GM23248 (cell line): ENCODE measurements around the gene DNAH11. TPM values are rescaled to one million over a fixed set of nuclear protein-coding genes. Genes with fewer than 3 reads are reported as not detected.

Experiments used
- DNase-seq: peaks from one replicate; pipeline ENCODE4 v3.0.0-alpha.2; 2015
- H2AFZ ChIP-seq: fragments of 200-600 bp; sonication (generic); 2 replicates; pipeline ENCODE4 v1.6.1; 2016; ENCODE audit warnings: antibody characterized with exemption
- H3F3A ChIP-seq: fragments of 200-600 bp; sonication (generic); 2 replicates; pipeline ENCODE4 v1.6.1; 2016; ENCODE audit warnings: mild to moderate bottlenecking, antibody characterized with exemption, mixed run types; ENCODE audit not compliant: insufficient read depth
- H3K27ac ChIP-seq: fragments of 200-600 bp; sonication (generic); 2 replicates; pipeline ENCODE4 v1.5.1; 2016; ENCODE audit warnings: mild to moderate bottlenecking
- H3K27me3 ChIP-seq: fragments of 200-600 bp; sonication (generic); replicated peaks from 2 replicates; pipeline ENCODE4 v1.6.1; 2016; ENCODE audit warnings: mild to moderate bottlenecking; ENCODE audit not compliant: insufficient read depth
- H3K36me3 ChIP-seq: fragments of 200-600 bp; sonication (generic); 2 replicates; pipeline ENCODE4 v1.6.1; 2016; ENCODE audit warnings: low read depth, mild to moderate bottlenecking
- H3K4me1 ChIP-seq: fragments of 200-600 bp; sonication (generic); 2 replicates; pipeline ENCODE4 v1.6.1; 2016; ENCODE audit warnings: mild to moderate bottlenecking; ENCODE audit not compliant: insufficient read depth
- H3K4me2 ChIP-seq: fragments of 200-600 bp; sonication (generic); one replicate; pipeline ENCODE4 v1.6.1; 2016; ENCODE audit warnings: mild to moderate bottlenecking; ENCODE audit not compliant: unreplicated experiment
- H3K4me3 ChIP-seq: fragments of 200-600 bp; sonication (generic); 2 replicates; pipeline ENCODE4 v1.5.1; 2016; ENCODE audit warnings: mild to moderate bottlenecking
- H3K79me2 ChIP-seq: fragments of 200-600 bp; sonication (generic); 2 replicates; pipeline ENCODE4 v1.6.1; 2016; ENCODE audit warnings: mild to moderate bottlenecking; ENCODE audit not compliant: insufficient read depth
- H3K9ac ChIP-seq: fragments of 200-600 bp; sonication (generic); 2 replicates; pipeline ENCODE4 v1.6.1; 2016; ENCODE audit warnings: mild to moderate bottlenecking
- H3K9me2 ChIP-seq: fragments of 200-600 bp; sonication (generic); 2 replicates; pipeline ENCODE4 v1.6.1; 2016; ENCODE audit warnings: mixed run types, mild to moderate bottlenecking, moderate library complexity; ENCODE audit not compliant: insufficient read depth
- H3K9me3 ChIP-seq: fragments of 200-600 bp; sonication (generic); one replicate; pipeline ENCODE4 v1.6.1; 2017; ENCODE audit warnings: low read depth
- H4K20me1 ChIP-seq: fragments of 200-600 bp; sonication (generic); 2 replicates; pipeline ENCODE4 v1.6.0; 2016; ENCODE audit not compliant: insufficient read depth
- EZH2 ChIP-seq: fragments of 200-600 bp; sonication (generic); IDR thresholded peaks from 2 replicates; pipeline ENCODE4 v1.6.1; 2018; ENCODE audit warnings: antibody characterized with exemption, mild to moderate bottlenecking; ENCODE audit not compliant: insufficient read depth, poor library complexity, severe bottlenecking
- EZH2phosphoT487 ChIP-seq: fragments of 200-600 bp; sonication (generic); IDR thresholded peaks from 2 replicates; pipeline ENCODE4 v1.6.1; 2018; ENCODE audit warnings: antibody characterized with exemption, moderate library complexity, mild to moderate bottlenecking, low read depth; ENCODE audit not compliant: insufficient read depth
- WGBS, 2 experiments: methylation state at CpG; one replicate each; pipeline ENCODE4 v1.1.6; 2015 to 2017; ENCODE audit warnings: low lambda C conversion rate in 2 of 2, low coverage in 1 of 2; ENCODE audit errors: missing lambda C conversion rate in 2 of 2; 5-methylcytosine and 5-hydroxymethylcytosine counted together
- in situ Hi-C: fragments of 300-500 bp; cut with MboI; formaldehyde crosslinking; loops from 2 replicates; pipeline ENCODE4 v1.15.0; 2020
- polyA plus RNA-seq: library from polyadenylated mRNA; unstranded; fragments of >200 nt; fragmentation: Nextera tagmentation; extraction: Ambion mirVana; gene quantifications from 2 replicates; pipeline ENCODE4 v1.2.1, GENCODE V29; 2016
- total RNA-seq: library from RNA; depleted of rRNA; stranded (reverse); fragments of >200 nt; shearing (Covaris generic); gene quantifications from 2 replicates; pipeline ENCODE4 v1.2.3, GENCODE V29; 2014

Gene DNAH11
- total and polyA plus RNA-seq, 2 experiments from 2014 or later, result 0.91 to 3.1 TPM

DNA sequence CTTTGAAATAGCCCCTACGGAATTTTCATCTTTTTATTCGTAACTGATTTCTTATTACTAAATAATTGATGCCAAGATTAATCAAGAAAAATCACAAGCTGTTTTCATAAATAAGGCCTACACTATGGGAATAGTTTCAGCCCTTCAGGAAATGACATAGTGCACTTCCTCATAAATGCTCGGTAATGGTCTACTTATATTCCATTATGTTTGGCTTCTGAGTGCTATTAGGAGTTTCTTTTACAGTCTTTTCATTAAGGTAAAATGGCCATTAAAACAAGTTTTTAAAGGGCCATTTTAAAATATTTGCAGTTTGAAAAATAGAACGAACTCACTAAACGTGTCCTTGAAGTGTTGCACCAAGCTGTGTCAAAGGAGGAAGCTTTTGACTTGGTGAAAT lies 174.5 kb downstream of the DNAH11 start:
- Histone ChIP-seq H3K79me2 (no peaks in the 10 kb centered on the region), H3K9me3 (no peaks in the 10 kb centered on the region), H3K4me3 (no peak overlapping the region), H3K4me2 (no peak overlapping the region), H3K27ac (no peak overlapping the region), H3K27me3 (0 out of 2 replicates have a peak, but pooled peaks cover 9% of the 10 kb centered on the region), H2AFZ (no peak overlapping the region), H3F3A (no peaks in the 10 kb centered on the region), H3K9me2 (no peaks in the 10 kb centered on the region), H3K9ac (no peak overlapping the region), H3K36me3 (no peaks in the 10 kb centered on the region), H4K20me1 (no peaks in the 10 kb centered on the region), H3K4me1 (no peaks in the 10 kb centered on the region)
- WGBS, 2 experiments, result 27% methylated on average over 5 of the region's 5 CpGs
- in situ Hi-C loops, result no loop called here
- TF ChIP-seq EZH2 (no peak), EZH2phosphoT487 (no peak)
- DNase-seq, result no peak

DNA sequence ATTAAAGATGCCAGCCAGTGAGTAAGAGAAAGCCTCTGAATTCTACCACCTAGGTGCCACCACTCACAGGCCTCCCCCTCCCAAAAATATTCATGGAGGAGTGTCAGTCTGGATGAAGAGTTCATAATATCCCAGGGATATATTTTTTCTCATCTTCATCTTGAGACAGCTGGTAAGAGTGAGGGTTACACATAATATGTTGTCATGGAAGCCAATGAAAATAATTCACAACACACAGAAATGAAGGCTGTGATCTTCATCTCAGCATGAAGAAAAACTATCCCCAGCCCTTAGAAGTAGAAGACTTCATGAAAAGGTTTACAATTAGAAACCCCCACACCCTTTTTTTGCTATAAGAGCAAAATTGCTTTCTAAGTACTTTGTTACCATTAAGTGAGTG lies 175.6 kb downstream of the DNAH11 start:
- Histone ChIP-seq H3K4me2 (no peak overlapping the region), H3K9me3 (no peaks in the 10 kb centered on the region), H3K79me2 (no peaks in the 10 kb centered on the region), H4K20me1 (no peaks in the 10 kb centered on the region), H3K9ac (no peak overlapping the region), H3K4me3 (no peak overlapping the region), H3K27ac (no peak overlapping the region), H3K4me1 (no peaks in the 10 kb centered on the region), H3K36me3 (no peaks in the 10 kb centered on the region), H3F3A (no peaks in the 10 kb centered on the region), H3K27me3 (0 out of 2 replicates have a peak, but pooled peaks cover 9% of the 10 kb centered on the region), H2AFZ (no peak overlapping the region), H3K9me2 (no peaks in the 10 kb centered on the region)
- TF ChIP-seq EZH2 (no peak), EZH2phosphoT487 (no peak)
- in situ Hi-C loops, result no loop called here
- DNase-seq, result no peak

DNA sequence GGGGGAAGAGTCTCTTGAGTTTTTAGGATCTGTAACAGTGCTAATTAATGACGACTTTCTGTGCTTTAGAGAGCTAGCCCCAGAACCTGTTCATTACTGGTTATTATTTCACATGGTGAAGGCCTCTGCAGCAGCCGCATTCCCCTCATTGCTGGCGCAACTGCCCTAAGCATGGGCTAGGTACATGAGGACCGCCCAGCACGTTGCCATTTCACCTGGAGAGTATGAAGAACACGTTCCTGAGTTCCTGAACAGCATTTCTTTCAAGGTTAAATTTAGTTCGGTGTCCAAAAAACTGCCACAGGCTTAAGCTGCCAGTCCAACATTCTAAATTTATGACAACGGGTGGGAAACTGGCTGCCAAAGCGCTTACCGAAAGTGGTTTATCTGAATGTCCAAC lies 177.0 kb downstream of the DNAH11 start:
- Histone ChIP-seq H2AFZ (no peak overlapping the region), H3K9me3 (no peaks in the 10 kb centered on the region), H3K4me1 (no peaks in the 10 kb centered on the region), H3K79me2 (no peaks in the 10 kb centered on the region), H3K27ac (no peak overlapping the region), H3K9ac (no peak overlapping the region), H3K4me2 (no peak overlapping the region), H3K27me3 (0 out of 2 replicates have a peak, but pooled peaks cover 9% of the 10 kb centered on the region), H3F3A (no peaks in the 10 kb centered on the region), H3K36me3 (no peaks in the 10 kb centered on the region), H4K20me1 (no peaks in the 10 kb centered on the region), H3K9me2 (no peaks in the 10 kb centered on the region), H3K4me3 (no peak overlapping the region)
- no peak for DNase-seq
- TF ChIP-seq EZH2 (no peak), EZH2phosphoT487 (no peak)
- WGBS, 2 experiments, result 41 to 42% methylated on average over 10 of the region's 10 CpGs
- in situ Hi-C loops, result no loop called here

DNA sequence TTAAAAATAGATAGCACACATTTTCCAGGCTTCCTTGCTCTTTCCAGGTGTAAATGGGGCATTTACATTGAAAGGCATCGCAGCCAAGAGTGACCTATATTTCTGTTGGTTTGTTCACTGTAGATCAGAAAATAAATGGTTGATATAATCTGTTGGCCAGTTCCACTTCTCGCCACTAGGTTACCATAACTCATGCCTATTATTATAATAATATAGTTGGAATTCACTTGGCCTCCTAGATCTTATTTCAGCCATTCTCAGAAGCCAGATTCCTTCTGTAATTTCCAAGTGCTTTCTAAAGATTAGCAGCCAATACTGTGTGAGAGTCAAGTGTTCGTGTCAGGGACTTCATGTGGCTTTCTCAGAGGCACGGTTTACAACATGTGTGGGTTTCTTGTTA lies 179.5 kb downstream of the DNAH11 start:
- no peaks in the 10 kb centered on the region for H3K9me2 ChIP-seq
- peak; percentile 1 for DNase-seq
- 0 out of 2 replicates have a peak, but pooled peaks cover 9% of the 10 kb centered on the region for H3K27me3 ChIP-seq
- H3K36me3 ChIP-seq, result no peaks in the 10 kb centered on the region
- H3K4me3 ChIP-seq, result no peak overlapping the region
- in situ Hi-C loops, result no loop called here
- H3F3A ChIP-seq, result no peaks in the 10 kb centered on the region
- H3K9ac ChIP-seq, result no peak overlapping the region
- H2AFZ ChIP-seq, result no peak overlapping the region
- no peaks in the 10 kb centered on the region for H3K9me3 ChIP-seq
- no peak overlapping the region for H3K27ac ChIP-seq
- H3K79me2 ChIP-seq, result no peaks in the 10 kb centered on the region
- no peak overlapping the region for H3K4me2 ChIP-seq
- no peaks in the 10 kb centered on the region for H3K4me1 ChIP-seq
- 17 to 23% methylated on average over 4 of the region's 4 CpGs for WGBS, 2 experiments
- no peak for TF ChIP-seq EZH2
- no peak for TF ChIP-seq EZH2phosphoT487
- H4K20me1 ChIP-seq, result no peaks in the 10 kb centered on the region

DNA sequence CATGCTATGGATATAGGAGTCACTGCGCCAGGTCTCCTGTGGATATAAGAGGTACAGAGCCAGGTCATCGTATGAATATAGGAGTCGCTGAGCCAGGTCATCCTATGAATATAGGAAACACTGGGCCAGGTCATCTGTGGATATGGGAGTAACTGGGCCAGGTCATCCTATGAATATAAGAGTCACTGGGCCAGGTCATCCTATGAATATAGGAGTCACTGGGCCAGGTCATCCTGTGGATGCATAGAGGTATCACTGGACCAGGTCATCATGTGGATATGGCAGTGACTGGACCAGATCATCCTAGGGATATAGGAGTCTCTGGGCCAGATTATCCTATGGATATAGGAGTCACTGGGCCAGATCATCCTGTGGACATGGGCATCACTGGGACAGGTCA lies 181.7 kb downstream of the DNAH11 start:
- H3K9me2 ChIP-seq, result no peaks in the 10 kb centered on the region
- TF ChIP-seq EZH2phosphoT487 (no peak), EZH2 (no peak)
- no peak overlapping the region for H2AFZ ChIP-seq
- no peak overlapping the region for H3K27ac ChIP-seq
- no peak overlapping the region for H3K4me3 ChIP-seq
- no peaks in the 10 kb centered on the region for H3K79me2 ChIP-seq
- H3F3A ChIP-seq, result no peaks in the 10 kb centered on the region
- H3K27me3 ChIP-seq, result 0 out of 2 replicates have a peak, but pooled peaks cover under 1% of the 10 kb centered on the region
- no peaks in the 10 kb centered on the region for H3K36me3 ChIP-seq
- H3K4me2 ChIP-seq, result no peak overlapping the region
- no peaks in the 10 kb centered on the region for H4K20me1 ChIP-seq
- WGBS, 2 experiments, result 37 to 41% methylated on average over 3 of the region's 3 CpGs
- no peak for DNase-seq
- no peak overlapping the region for H3K9ac ChIP-seq
- in situ Hi-C loops, result no loop called here
- H3K9me3 ChIP-seq, result no peaks in the 10 kb centered on the region
- no peaks in the 10 kb centered on the region for H3K4me1 ChIP-seq
